ENCODE measurements around the gene SLC25A26.

SLC25A26 gene

DNA sequence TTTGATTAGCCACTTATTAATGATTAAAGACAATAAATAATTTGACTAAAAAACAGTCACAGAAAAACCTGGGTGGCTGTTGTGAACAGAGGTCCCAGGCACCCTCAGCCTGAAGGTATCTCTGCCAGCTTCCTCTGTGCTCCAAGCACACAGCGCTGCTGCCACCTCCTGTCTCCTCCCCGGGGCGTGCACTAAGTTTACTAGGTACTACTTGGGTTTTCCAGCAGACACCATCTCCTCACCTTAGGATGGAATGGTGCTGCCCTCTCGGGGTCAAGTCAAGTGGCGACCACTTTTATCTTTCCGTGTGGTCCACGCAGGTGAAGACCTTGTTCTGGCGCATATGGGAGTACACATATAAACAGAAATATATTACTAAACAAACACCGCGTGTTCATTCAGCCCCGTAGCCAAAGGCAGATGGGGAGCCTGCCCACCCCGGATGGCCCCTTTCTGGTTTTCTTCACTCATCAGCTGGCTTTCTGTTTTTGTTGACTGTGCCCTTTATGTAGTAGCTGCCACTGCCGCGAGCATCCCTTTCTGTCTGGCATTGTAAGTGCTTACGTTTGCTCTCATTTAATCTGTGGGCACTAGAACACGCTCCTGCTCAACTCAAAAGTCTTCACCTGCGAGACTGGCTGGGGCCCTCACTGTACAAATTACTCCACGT is 152.0 kb downstream of the SLC25A26 start:
- Histone ChIP-seq H3K4me3 (ENCODE audit: low read depth in 1 of 2, low read length in 2 of 2) (no peak overlapping the region), H3K36me3 (ENCODE audit: control insufficient read depth in 1 of 2, insufficient read depth in 2 of 2, low read length in 2 of 2) (peaks cover 15 to 17% of the 10 kb centered on the region in 2 donors), H3K4me1 (ENCODE audit: control insufficient read depth in 1 of 2, insufficient read depth in 2 of 2, low read length in 2 of 2) (peaks cover 6 to 9% of the 10 kb centered on the region in 2 donors), H3K27me3 (ENCODE audit: low read depth, low read length) (no peaks in the 10 kb centered on the region), H3K9me3 (ENCODE audit: control insufficient read depth in 1 of 2, low read length in 2 of 2) (no peaks in the 10 kb centered on the region), H3K27ac (ENCODE audit: low read length) (no peak overlapping the region)

DNA sequence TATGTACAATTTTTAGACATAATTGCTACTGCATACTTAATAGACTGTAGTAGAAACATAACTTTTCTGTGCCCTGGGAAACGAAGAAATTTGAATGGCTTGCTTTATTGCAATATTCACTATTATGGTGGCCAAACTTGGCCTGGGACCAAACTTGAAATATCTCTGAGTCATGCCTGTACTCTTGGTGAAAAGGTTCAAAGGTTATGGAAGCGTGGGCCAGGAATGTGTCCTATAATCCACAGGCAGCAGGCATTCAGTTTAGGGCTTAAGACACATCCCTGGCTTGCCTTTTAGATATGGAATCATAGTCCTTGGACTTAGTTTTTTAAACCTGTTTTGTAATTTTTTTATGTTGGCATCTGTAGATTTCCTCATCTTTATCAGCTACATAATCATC is 155.8 kb downstream of the SLC25A26 start:
- no peaks in the 10 kb centered on the region for H3K9me3 ChIP-seq (ENCODE audit: control insufficient read depth in 1 of 2, low read length in 2 of 2)
- H3K4me1 ChIP-seq (ENCODE audit: control insufficient read depth in 1 of 2, insufficient read depth in 2 of 2, low read length in 2 of 2) = peaks cover 7 to 9% of the 10 kb centered on the region in 2 donors
- H3K36me3 ChIP-seq (ENCODE audit: control insufficient read depth in 1 of 2, insufficient read depth in 2 of 2, low read length in 2 of 2) = peaks cover 48 to 51% of the 10 kb centered on the region in 2 donors
- no peaks in the 10 kb centered on the region for H3K27me3 ChIP-seq (ENCODE audit: low read depth, low read length)
- H3K27ac ChIP-seq (ENCODE audit: low read length) = no peak overlapping the region
- H3K4me3 ChIP-seq (ENCODE audit: low read depth in 1 of 2, low read length in 2 of 2) = no peak overlapping the region

DNA sequence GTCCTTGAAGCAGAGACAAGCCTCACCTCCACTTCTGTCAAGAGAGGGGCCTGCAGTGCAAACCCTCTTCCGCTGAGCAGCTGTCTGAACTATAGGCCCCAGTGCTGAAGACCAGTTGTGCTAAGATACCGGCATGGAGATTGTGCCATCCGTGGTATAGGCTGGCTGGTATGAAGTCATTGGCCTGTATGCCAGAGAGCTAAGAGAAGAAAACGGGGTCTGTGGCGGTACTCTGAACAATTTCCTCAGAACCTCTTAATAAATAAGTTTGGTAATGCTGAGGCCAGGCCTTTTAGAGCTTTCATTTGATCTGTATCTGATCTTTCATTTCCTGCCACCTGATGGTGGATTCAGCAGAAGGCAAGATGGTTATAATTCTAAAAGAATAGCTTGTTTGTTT is 157.0 kb downstream of the SLC25A26 start:
- Histone ChIP-seq H3K4me3 (ENCODE audit: low read depth in 1 of 2, low read length in 2 of 2) (no peak overlapping the region), H3K27ac (ENCODE audit: low read length) (no peak overlapping the region), H3K27me3 (ENCODE audit: low read depth, low read length) (no peaks in the 10 kb centered on the region), H3K9me3 (ENCODE audit: control insufficient read depth in 1 of 2, low read length in 2 of 2) (no peaks in the 10 kb centered on the region), H3K4me1 (ENCODE audit: control insufficient read depth in 1 of 2, insufficient read depth in 2 of 2, low read length in 2 of 2) (peaks cover 14 to 17% of the 10 kb centered on the region in 2 donors), H3K36me3 (ENCODE audit: control insufficient read depth in 1 of 2, insufficient read depth in 2 of 2, low read length in 2 of 2) (peaks cover 61 to 64% of the 10 kb centered on the region in 2 donors)

DNA sequence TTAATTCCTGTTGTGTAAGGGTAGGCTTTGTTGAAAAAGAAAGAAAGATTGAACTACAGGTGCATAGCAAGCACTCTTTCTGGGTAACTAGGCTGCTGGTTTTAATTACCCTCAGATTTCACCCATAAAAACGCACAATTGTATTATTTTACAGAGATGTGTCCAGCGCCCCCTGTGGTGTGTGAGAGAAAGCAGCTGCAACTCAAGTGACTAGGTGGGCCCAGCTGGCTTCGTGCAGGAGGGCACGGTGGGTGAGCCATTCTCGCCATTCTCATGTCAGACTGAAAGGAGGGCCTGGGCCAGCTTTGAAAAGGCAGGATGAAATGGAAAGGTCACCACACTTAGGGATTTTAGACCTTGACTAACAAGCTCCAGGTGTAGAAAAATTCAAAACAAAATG is 157.5 kb downstream of the SLC25A26 start:
- H3K4me1 ChIP-seq (ENCODE audit: control insufficient read depth in 1 of 2, insufficient read depth in 2 of 2, low read length in 2 of 2) = peaks cover 14 to 17% of the 10 kb centered on the region in 2 donors
- H3K9me3 ChIP-seq (ENCODE audit: control insufficient read depth in 1 of 2, low read length in 2 of 2) = no peaks in the 10 kb centered on the region
- no peak overlapping the region for H3K27ac ChIP-seq (ENCODE audit: low read length)
- no peak overlapping the region for H3K4me3 ChIP-seq (ENCODE audit: low read depth in 1 of 2, low read length in 2 of 2)
- no peaks in the 10 kb centered on the region for H3K27me3 ChIP-seq (ENCODE audit: low read depth, low read length)
- H3K36me3 ChIP-seq (ENCODE audit: control insufficient read depth in 1 of 2, insufficient read depth in 2 of 2, low read length in 2 of 2) = peaks cover 65 to 68% of the 10 kb centered on the region in 2 donors

DNA sequence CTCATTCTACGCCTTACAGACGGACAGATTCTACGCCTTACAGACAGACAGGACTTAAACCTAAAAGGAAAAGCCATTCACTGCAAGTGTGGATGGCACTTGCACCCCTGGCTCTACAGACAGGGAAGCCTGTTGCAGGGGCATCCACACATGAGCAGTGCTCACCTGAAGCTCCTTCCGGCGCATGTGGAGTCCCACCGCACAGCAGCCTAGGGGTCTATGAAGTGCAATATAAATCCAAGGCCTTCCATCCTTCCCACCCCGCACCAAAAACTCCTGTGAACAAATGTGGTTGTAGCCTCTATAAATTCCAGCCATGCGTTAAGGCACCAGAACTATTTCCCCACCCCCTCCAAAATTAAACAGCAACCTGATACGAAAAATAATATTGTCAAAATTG is 158.8 kb downstream of the SLC25A26 start:
- H3K27ac ChIP-seq (ENCODE audit: low read length) = no peak overlapping the region
- H3K4me1 ChIP-seq (ENCODE audit: control insufficient read depth in 1 of 2, insufficient read depth in 2 of 2, low read length in 2 of 2) = peaks cover 14 to 17% of the 10 kb centered on the region in 2 donors
- H3K36me3 ChIP-seq (ENCODE audit: control insufficient read depth in 1 of 2, insufficient read depth in 2 of 2, low read length in 2 of 2) = peaks cover 78 to 81% of the 10 kb centered on the region in 2 donors
- H3K9me3 ChIP-seq (ENCODE audit: control insufficient read depth in 1 of 2, low read length in 2 of 2) = no peaks in the 10 kb centered on the region
- H3K4me3 ChIP-seq (ENCODE audit: low read depth in 1 of 2, low read length in 2 of 2) = no peak overlapping the region
- H3K27me3 ChIP-seq (ENCODE audit: low read depth, low read length) = no peaks in the 10 kb centered on the region

DNA sequence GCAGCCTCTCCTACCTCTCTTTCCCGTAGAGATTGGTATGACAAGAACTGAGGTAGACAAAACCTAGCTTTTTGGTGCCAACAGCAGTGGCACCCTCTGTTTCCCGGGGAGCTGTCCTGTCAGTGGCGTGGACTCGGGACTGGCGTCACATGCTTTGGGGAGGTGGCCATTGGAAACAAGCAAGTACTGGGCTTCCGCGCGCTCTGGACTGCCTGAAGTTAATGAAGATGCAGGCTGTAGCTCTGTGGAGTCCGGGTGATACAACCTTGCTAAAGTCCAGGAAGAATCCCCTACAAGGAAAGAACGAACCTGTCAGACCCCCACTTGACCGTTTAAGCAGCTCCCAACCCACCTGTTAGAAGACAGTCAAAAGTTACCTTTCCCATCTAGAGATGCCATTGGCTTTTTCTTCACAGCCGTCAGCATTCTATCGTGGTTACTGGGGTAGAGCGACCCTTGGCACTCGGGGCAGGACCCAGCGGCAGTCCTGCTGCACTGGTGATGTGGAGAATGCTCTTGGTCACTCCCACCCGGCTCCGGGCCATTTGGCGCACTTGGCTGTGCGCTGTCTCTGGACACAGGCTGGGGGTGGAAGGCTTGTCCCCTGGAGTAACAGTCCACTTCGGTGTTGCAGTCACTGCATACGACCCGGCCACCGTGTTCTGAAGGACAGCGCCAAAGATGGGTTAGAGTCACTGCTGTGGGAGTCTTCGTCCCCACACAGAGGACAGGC is 159.6 kb downstream of the SLC25A26 start:
- Histone ChIP-seq H3K4me3 (ENCODE audit: low read depth in 1 of 2, low read length in 2 of 2) (no peak overlapping the region), H3K27ac (ENCODE audit: low read length) (no peak overlapping the region), H3K36me3 (ENCODE audit: control insufficient read depth in 1 of 2, insufficient read depth in 2 of 2, low read length in 2 of 2) (peaks cover 86% of the 10 kb centered on the region in 2 donors)

DNA sequence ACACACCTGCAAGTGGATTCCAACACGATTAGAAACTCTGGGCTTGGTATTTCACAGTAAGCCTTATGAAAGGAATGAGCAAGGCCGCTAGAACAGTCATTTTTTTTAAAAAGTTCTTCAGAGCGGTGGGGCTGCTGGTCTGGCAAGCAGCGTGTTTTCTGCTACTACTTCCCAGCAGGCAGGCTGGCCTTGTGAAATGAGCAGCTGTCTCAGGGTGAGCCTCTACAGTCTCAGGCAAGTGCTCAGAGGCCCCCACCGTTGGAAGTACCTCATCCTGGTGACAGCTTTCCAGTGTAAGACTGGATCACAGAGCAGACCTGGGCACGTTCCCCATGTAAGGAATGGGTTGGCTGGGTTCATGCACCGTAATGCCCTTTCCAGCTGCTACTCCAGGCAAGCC is 160.8 kb downstream of the SLC25A26 start:
- no peaks in the 10 kb centered on the region for H3K27me3 ChIP-seq (ENCODE audit: low read depth, low read length)
- H3K4me3 ChIP-seq (ENCODE audit: low read depth in 1 of 2, low read length in 2 of 2) = no peak overlapping the region
- H3K36me3 ChIP-seq (ENCODE audit: control insufficient read depth in 1 of 2, insufficient read depth in 2 of 2, low read length in 2 of 2) = peaks cover 92 to 98% of the 10 kb centered on the region in 2 donors
- peaks cover 14 to 17% of the 10 kb centered on the region in 2 donors for H3K4me1 ChIP-seq (ENCODE audit: control insufficient read depth in 1 of 2, insufficient read depth in 2 of 2, low read length in 2 of 2)
- H3K9me3 ChIP-seq (ENCODE audit: control insufficient read depth in 1 of 2, low read length in 2 of 2) = peaks cover 0 to 2% of the 10 kb centered on the region in 2 donors
- no peak overlapping the region for H3K27ac ChIP-seq (ENCODE audit: low read length)

More for the DNA sequence above, 159.6 kb downstream of the SLC25A26 start:
- Histone ChIP-seq H3K27me3 (ENCODE audit: low read depth, low read length) (no peaks in the 10 kb centered on the region), H3K9me3 (ENCODE audit: control insufficient read depth in 1 of 2, low read length in 2 of 2) (peaks cover 0 to 2% of the 10 kb centered on the region in 2 donors), H3K4me1 (ENCODE audit: control insufficient read depth in 1 of 2, insufficient read depth in 2 of 2, low read length in 2 of 2) (peaks cover 14 to 17% of the 10 kb centered on the region in 2 donors)

DNA sequence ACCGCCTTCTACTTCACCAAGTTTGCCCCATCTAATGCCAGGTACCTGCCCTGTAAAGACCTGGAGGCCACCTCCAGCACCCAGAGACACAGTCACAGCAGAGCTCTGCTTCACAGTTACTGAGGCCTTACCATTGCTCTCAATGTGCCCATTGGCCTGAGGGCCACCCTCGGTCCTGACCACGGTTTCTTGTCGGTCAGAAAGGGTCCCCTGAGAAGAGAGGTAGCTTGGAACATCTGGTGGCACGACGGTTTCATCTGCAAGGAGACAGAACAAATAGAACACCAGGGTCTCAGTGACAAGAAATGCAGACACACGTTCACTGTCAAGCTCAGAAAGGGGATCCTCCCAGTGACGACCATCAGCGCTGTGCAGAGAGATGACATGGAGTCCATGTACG is 161.3 kb downstream of the SLC25A26 start:
- Histone ChIP-seq H3K4me3 (ENCODE audit: low read depth in 1 of 2, low read length in 2 of 2) (no peak overlapping the region), H3K27ac (ENCODE audit: low read length) (no peak overlapping the region), H3K9me3 (ENCODE audit: control insufficient read depth in 1 of 2, low read length in 2 of 2) (peaks cover 0 to 2% of the 10 kb centered on the region in 2 donors), H3K36me3 (ENCODE audit: control insufficient read depth in 1 of 2, insufficient read depth in 2 of 2, low read length in 2 of 2) (peaks cover 94% of the 10 kb centered on the region in 2 donors), H3K4me1 (ENCODE audit: control insufficient read depth in 1 of 2, insufficient read depth in 2 of 2, low read length in 2 of 2) (peaks cover 9 to 12% of the 10 kb centered on the region in 2 donors), H3K27me3 (ENCODE audit: low read depth, low read length) (no peaks in the 10 kb centered on the region)

DNA sequence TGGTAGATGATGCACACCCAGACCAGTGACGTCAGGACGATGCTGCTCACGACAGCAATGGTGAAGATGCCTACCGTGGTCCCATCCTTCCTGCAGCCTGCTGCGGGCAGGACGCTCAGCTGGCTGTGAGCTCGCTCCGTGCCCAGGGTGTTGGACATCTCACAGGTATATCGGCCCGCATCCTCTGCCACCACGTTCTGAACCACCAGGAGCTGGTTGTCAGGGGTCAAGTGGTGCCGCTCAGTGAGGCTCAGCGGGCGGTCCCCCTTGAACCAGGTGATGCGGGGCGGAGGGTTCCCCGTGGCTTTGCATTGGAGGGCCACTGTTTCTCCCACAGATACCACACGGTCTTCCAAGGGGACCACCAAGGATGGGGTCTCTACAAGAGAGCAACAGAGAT is 162.2 kb downstream of the SLC25A26 start:
- H3K4me3 ChIP-seq (ENCODE audit: low read depth in 1 of 2, low read length in 2 of 2) = no peak overlapping the region
- H3K27me3 ChIP-seq (ENCODE audit: low read depth, low read length) = no peaks in the 10 kb centered on the region
- peaks cover 85 to 89% of the 10 kb centered on the region in 2 donors for H3K36me3 ChIP-seq (ENCODE audit: control insufficient read depth in 1 of 2, insufficient read depth in 2 of 2, low read length in 2 of 2)
- H3K27ac ChIP-seq (ENCODE audit: low read length) = no peak overlapping the region
- H3K9me3 ChIP-seq (ENCODE audit: control insufficient read depth in 1 of 2, low read length in 2 of 2) = peaks cover 0 to 2% of the 10 kb centered on the region in 2 donors
- H3K4me1 ChIP-seq (ENCODE audit: control insufficient read depth in 1 of 2, insufficient read depth in 2 of 2, low read length in 2 of 2) = peaks cover 5 to 11% of the 10 kb centered on the region in 2 donors

DNA sequence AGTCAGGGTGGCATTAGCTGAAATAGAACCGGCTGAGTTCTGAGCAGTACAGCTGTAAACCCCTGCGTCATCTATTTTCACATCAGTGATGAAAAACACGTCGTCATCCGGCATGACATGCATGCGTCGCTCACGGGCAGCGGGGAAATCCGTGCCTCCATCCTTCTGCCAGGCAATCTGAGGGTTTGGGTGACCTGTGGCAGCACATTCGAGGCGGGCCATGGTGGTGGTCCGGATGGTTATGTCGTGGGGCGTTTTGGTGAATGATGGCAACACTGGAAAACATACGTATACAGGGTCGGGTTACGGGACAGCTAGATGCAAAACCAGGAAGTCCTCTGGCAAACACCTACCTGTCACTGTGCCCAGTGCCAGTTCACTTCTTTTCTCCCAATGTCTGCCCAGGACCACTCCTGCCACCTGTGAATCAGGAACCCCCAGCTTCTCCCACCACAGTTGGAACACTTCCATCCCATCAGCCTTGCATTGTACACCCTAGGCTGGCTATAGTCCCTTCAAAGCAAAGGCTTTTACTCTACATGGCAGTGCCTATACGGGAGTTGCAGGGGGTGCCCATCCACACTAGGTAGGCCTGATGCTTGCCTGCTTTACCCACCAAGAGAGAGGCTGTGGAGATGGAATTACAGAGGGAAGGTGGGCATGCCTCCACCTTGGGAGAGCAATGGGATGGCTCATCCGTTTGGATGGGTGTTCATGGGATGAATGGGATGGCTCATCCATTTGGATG is 163.4 kb downstream of the SLC25A26 start:
- Histone ChIP-seq H3K36me3 (ENCODE audit: control insufficient read depth in 1 of 2, insufficient read depth in 2 of 2, low read length in 2 of 2) (peaks cover 75 to 80% of the 10 kb centered on the region in 2 donors), H3K9me3 (ENCODE audit: control insufficient read depth in 1 of 2, low read length in 2 of 2) (peaks cover 0 to 2% of the 10 kb centered on the region in 2 donors), H3K27me3 (ENCODE audit: low read depth, low read length) (no peaks in the 10 kb centered on the region), H3K27ac (ENCODE audit: low read length) (no peak overlapping the region), H3K4me3 (ENCODE audit: low read depth in 1 of 2, low read length in 2 of 2) (no peak overlapping the region), H3K4me1 (ENCODE audit: control insufficient read depth in 1 of 2, insufficient read depth in 2 of 2, low read length in 2 of 2) (peaks cover 5 to 11% of the 10 kb centered on the region in 2 donors)

DNA sequence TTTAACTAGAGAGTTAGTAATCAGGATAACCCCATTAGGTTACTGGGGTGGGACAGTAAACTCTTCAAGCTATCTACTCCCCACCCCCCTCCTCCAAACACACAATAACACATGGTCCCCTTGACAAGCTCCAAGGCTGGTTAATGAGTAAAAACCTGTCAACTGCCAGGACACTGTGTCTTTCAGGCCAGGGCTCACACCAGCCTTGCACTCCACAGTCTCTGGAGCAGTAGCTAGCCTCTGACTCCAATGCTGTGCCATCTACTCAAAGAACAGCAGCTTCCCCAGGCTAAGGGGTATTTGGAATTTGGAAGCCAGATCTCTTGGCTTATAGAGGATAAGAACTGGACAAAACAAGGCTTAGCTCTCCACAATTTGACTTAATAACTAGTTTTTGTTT is 164.3 kb downstream of the SLC25A26 start:
- Histone ChIP-seq H3K4me1 (ENCODE audit: control insufficient read depth in 1 of 2, insufficient read depth in 2 of 2, low read length in 2 of 2) (peaks cover 5 to 11% of the 10 kb centered on the region in 2 donors), H3K9me3 (ENCODE audit: control insufficient read depth in 1 of 2, low read length in 2 of 2) (peaks cover 0 to 2% of the 10 kb centered on the region in 2 donors), H3K4me3 (ENCODE audit: low read depth in 1 of 2, low read length in 2 of 2) (no peak overlapping the region), H3K36me3 (ENCODE audit: control insufficient read depth in 1 of 2, insufficient read depth in 2 of 2, low read length in 2 of 2) (peaks cover 66 to 71% of the 10 kb centered on the region in 2 donors), H3K27ac (ENCODE audit: low read length) (no peak overlapping the region), H3K27me3 (ENCODE audit: low read depth, low read length) (no peaks in the 10 kb centered on the region)
